Ishikawa (cell line): ENCODE results near the gene IFNK.

Experiments
- CEBPB ChIP-seq: IDR thresholded peaks from 2 replicates; pipeline ENCODE4 v1.6.1; 2012
- CREB1 ChIP-seq: IDR thresholded peaks from 2 replicates; pipeline ENCODE4 v1.6.1; 2012; ENCODE audit warnings: low read depth
- EGR1 ChIP-seq: IDR thresholded peaks from 2 replicates; pipeline ENCODE4 v1.6.1; 2012
- EP300 ChIP-seq: IDR thresholded peaks from 2 replicates; pipeline ENCODE4 v1.6.1; 2012; ENCODE audit warnings: borderline replicate concordance
- FOXM1 ChIP-seq: IDR thresholded peaks from 2 replicates; pipeline ENCODE4 v1.6.1; 2012; ENCODE audit warnings: low read depth, borderline replicate concordance
- MAX ChIP-seq: IDR thresholded peaks from 2 replicates; pipeline ENCODE4 v1.6.1; 2012
- NFIC ChIP-seq: IDR thresholded peaks from 2 replicates; pipeline ENCODE4 v1.6.1; 2012
- RAD21 ChIP-seq: IDR thresholded peaks from 2 replicates; pipeline ENCODE4 v1.6.1; 2012; ENCODE audit warnings: low read depth
- REST ChIP-seq: IDR thresholded peaks from 2 replicates; pipeline ENCODE4 v1.6.1; 2012; ENCODE audit warnings: low read depth, mild to moderate bottlenecking
- TAF1 ChIP-seq: IDR thresholded peaks from 2 replicates; pipeline ENCODE4 v1.6.1; 2012; ENCODE audit warnings: low read depth, mild to moderate bottlenecking
- TCF12 ChIP-seq: IDR thresholded peaks from 2 replicates; pipeline ENCODE4 v1.6.1; 2012; ENCODE audit warnings: low read depth
- TEAD4 ChIP-seq: IDR thresholded peaks from 2 replicates; pipeline ENCODE4 v1.6.1; 2012
- USF1 ChIP-seq: IDR thresholded peaks from 2 replicates; pipeline ENCODE4 v1.6.1; 2012
- YY1 ChIP-seq: IDR thresholded peaks from 2 replicates; pipeline ENCODE4 v1.6.1; 2012; ENCODE audit warnings: low read depth
- ZBTB7A ChIP-seq: IDR thresholded peaks from 2 replicates; pipeline ENCODE4 v1.6.1; 2012; ENCODE audit warnings: low read depth

The IFNK gene

GRCh38 chr9:27491154-27491553, 32.9 kb upstream of the IFNK start:
- TF ChIP-seq FOXM1 (no peak), NFIC (0 out of 2 replicates have a peak, but pooled peaks have one; percentile 11), CEBPB (peak; percentile 11; the same call in 1 of the 2 replicates)

- TF ChIP-seq USF1 (no peak), CREB1 (no peak), FOXM1 (no peak), NFIC (no peak), ZBTB7A (no peak), REST (no peak), EP300 (no peak), TCF12 (no peak), CEBPB (no peak), YY1 (no peak), TEAD4 (no peak), TAF1 (no peak), EGR1 (no peak)
Measured at GRCh38 chr9:27495480-27496134, 28.5 kb upstream of the IFNK start.

- 0 out of 2 replicates have a peak, but pooled peaks have one; percentile 28 for TF ChIP-seq TEAD4
- no peak for TF ChIP-seq EP300
Measured at GRCh38 chr9:27496135-27496504, 28.0 kb upstream of the IFNK start.

- TF ChIP-seq CEBPB (no peak), USF1 (no peak), YY1 (no peak), CREB1 (no peak)
Measured at GRCh38 chr9:27497883-27498417, 26.1 kb upstream of the IFNK start.

- peak; percentile 39; the same call in 1 of the 2 replicates for TF ChIP-seq EP300
- TF ChIP-seq TEAD4 = 0 out of 2 replicates have a peak, but pooled peaks have one; percentile 21
- TF ChIP-seq ZBTB7A = no peak
Measured at GRCh38 chr9:27499451-27499850, 24.6 kb upstream of the IFNK start.

GRCh38 chr9:27503623-27504022, 20.5 kb upstream of the IFNK start:
- TF ChIP-seq REST (no peak), TEAD4 (no peak), EP300 (no peak), TAF1 (no peak)

- TF ChIP-seq TAF1 = no peak
- TF ChIP-seq USF1 = no peak
- no peak for TF ChIP-seq MAX
- no peak for TF ChIP-seq TEAD4
- TF ChIP-seq YY1 = no peak
- no peak for TF ChIP-seq EP300
- no peak for TF ChIP-seq FOXM1
- TF ChIP-seq EGR1 = no peak
- no peak for TF ChIP-seq REST
- TF ChIP-seq ZBTB7A = no peak
- TF ChIP-seq RAD21 = no peak
- no peak for TF ChIP-seq TCF12
- TF ChIP-seq NFIC = no peak
- TF ChIP-seq CREB1 = no peak
- TF ChIP-seq CEBPB = no peak
Measured at GRCh38 chr9:27504259-27504658, 19.8 kb upstream of the IFNK start.
